Glomerular visceral epithelial cell (primary cell): ENCODE data around the gene RHBG.
"Not testable (repeated sequence)": the region's sequence is repeated elsewhere in the genome, so short reads cannot be mapped to it uniquely, and the experiment has no call there.

Source experiments
- DNase-seq: peaks from one replicate; pipeline ENCODE4 v3.0.0-alpha.2; 2016; ENCODE audit errors: extremely low spot score

The RHBG gene

GRCh38 chr1:156368889-156369684 lies at the start of gene RHBG:
Gene RHBG (plus strand): TSS chr1:156369211. CDS start chr1:156369250, 39 bp downstream.
- DNase-seq = no peak

GRCh38 chr1:156319664-156320063 lies 49.3 kb upstream of the RHBG start:
- DNase-seq = peak; percentile 43

- DNase-seq = no peak
Observed at GRCh38 chr1:156320560-156320959, 48.5 kb upstream of the RHBG start.

GRCh38 chr1:156323179-156323578 lies 45.8 kb upstream of the RHBG start:
- DNase-seq = not testable (repeated sequence)

GRCh38 chr1:156336242-156336641 lies 32.8 kb upstream of the RHBG start:
- DNase-seq = no peak

GRCh38 chr1:156337052-156337887 lies 31.7 kb upstream of the RHBG start:
- DNase-seq = no peak

- no peak for DNase-seq
Observed at GRCh38 chr1:156337888-156338179, 31.2 kb upstream of the RHBG start.

- peak; percentile 100 for DNase-seq
Observed at GRCh38 chr1:156338180-156338976, 30.6 kb upstream of the RHBG start, which contains the start of the genes CCT3 and TSACC. Gene CCT3 (minus strand): TSS chr1:156338292. CDS start chr1:156338184, 108 bp downstream. Gene TSACC (plus strand): TSS chr1:156338526. CDS start chr1:156339758, 1,232 bp downstream.

GRCh38 chr1:156342166-156342955 lies 26.6 kb upstream of the RHBG start:
- DNase-seq = peak; percentile 15

- DNase-seq = no peak
Observed at GRCh38 chr1:156344409-156344808, 24.6 kb upstream of the RHBG start.

GRCh38 chr1:156346035-156346434 lies 23.0 kb upstream of the RHBG start:
- DNase-seq = not testable (repeated sequence)

GRCh38 chr1:156346636-156347035 lies 22.4 kb upstream of the RHBG start:
- DNase-seq = no peak

GRCh38 chr1:156347331-156347730 lies 21.7 kb upstream of the RHBG start:
- no peak for DNase-seq

GRCh38 chr1:156352481-156352880 lies 16.5 kb upstream of the RHBG start:
- not testable (repeated sequence) for DNase-seq

GRCh38 chr1:156356262-156356874 lies 12.6 kb upstream of the RHBG start:
- no peak for DNase-seq

GRCh38 chr1:156356875-156357534 lies 12.0 kb upstream of the RHBG start:
- peak; percentile 43 for DNase-seq

- no peak for DNase-seq
Observed at GRCh38 chr1:156357977-156358376, 11.0 kb upstream of the RHBG start.

GRCh38 chr1:156358641-156359040 lies 10.4 kb upstream of the RHBG start:
- DNase-seq = no peak

- no peak for DNase-seq
Observed at GRCh38 chr1:156359249-156359648, 9.8 kb upstream of the RHBG start.

GRCh38 chr1:156359973-156360372 lies 9.0 kb upstream of the RHBG start:
- DNase-seq = peak; percentile 15
